CD4-positive, alpha-beta T cell treated with Interleukin-15 for 4 hours (primary cell): ENCODE data around the gene NIP7.

Experiments used
- DNase-seq: peaks from one replicate; pipeline ENCODE4 v3.0.0-alpha.2; 2020; ENCODE audit warnings: low spot score

NIP7 gene

GRCh38 chr16:69318911-69319289, 20.7 kb upstream of the NIP7 start:
- no peak for DNase-seq

GRCh38 chr16:69319381-69319780, 20.2 kb upstream of the NIP7 start:
- DNase-seq = no peak

- no peak for DNase-seq
Observed at GRCh38 chr16:69319826-69320739, 19.5 kb upstream of the NIP7 start.

DNA sequence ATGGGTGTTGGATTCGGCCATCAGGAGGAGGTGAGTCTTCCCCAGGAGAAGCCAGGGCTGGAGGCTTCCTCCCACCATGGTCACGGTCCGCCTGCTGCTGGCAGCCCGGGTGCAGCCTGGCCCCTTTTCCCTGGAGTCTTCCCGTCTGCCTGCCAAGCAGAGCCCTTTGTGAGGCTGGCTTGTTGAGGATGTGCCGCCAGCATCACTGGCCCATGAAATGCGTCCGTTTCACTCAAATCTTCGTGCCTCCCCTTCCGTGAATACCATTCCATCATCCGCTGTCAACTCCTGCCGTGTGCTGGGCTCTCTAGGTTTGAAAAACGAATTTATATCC, 18.9 kb upstream of the NIP7 start:
- no peak for DNase-seq

DNA sequence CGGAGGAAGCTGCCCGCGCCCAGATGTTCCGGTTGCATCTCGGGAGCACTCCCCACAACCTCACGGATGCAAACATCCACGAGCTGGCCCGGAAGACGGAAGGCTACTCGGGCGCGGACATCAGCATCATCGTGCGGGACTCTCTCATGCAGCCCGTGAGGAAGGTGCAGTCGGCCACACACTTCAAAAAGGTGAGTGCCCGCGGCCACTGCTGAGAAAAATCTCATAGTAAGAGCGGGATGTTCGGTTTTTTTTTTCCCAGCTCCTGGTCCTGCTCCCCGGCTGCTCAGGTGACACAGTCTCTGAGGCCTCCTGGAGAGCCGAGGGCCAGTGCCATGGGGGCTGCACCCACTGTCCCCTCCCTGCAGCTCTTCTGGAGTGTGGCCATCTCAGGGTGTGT, 18.5 kb upstream of the NIP7 start:
- DNase-seq = no peak

GRCh38 chr16:69322343-69322742, 17.2 kb upstream of the NIP7 start:
- no peak for DNase-seq

GRCh38 chr16:69323415-69323814, 16.2 kb upstream of the NIP7 start:
- DNase-seq = no peak

GRCh38 chr16:69324013-69324531, 15.5 kb upstream of the NIP7 start:
- DNase-seq = no peak

GRCh38 chr16:69324585-69325253, 14.9 kb upstream of the NIP7 start:
- DNase-seq = no peak

DNA sequence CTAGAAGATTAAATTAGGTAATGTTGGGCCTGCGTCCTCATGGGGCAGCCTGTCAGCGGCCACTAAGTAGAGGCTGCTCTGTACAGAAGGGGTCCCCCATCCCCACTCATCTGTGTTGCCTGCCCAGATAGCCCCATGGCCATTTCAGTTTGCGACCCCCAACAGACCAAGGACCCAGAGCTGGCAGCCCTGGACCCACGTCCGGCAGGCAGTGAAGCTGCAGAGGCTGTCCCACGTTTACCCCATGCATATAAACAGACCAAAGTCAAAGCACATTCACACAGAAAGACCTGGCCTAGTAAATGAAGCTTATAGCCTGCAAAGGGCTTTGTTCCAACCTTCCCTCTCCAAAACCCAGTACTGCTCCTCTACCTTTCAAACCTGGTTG, 13.8 kb upstream of the NIP7 start:
- DNase-seq = no peak

- no peak for DNase-seq
Observed at GRCh38 chr16:69326172-69326873, 13.2 kb upstream of the NIP7 start.

DNA sequence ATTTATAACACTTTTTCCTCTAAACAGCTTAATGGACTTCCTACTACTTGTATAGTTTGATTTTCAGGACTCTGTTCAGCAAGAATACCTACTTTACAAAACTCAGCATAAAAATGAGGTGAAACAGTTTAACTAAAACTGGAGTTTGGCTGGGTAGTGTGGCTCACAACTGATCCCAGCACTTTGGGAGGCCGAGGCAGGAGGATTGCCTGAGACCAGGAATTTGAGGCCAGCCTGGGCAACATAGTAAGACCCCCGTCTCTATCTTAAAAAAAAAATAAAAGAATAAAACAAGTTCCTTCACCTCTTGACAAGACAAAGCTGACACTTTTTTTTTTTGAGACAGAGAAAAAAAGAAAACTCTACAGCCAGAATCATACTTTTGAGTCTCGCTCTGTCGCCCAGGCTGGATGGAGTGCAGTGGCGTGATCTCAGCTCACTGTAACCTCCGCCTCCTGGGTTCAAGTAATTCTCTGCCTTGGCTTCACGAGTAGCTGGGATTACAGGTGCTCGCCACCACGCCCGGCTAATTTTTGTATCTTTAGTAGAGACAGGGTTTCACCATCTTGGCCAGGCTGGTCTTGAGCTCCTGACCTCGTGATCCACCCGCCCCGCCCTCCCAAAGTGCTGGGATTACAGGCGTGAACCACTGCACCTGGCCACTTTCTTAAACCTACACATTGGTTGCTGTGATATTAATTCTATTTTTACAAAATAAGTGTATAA, 11.8 kb upstream of the NIP7 start:
- no peak for DNase-seq

- no peak for DNase-seq
Observed at GRCh38 chr16:69328854-69329316, 10.7 kb upstream of the NIP7 start.

GRCh38 chr16:69329369-69330285, 9.9 kb upstream of the NIP7 start:
- peak; percentile 41 for DNase-seq

- peak; percentile 81 for DNase-seq
Observed at GRCh38 chr16:69330286-69331109, 9.1 kb upstream of the NIP7 start, which contains the start of gene PDF. Gene PDF (minus strand): TSS chr16:69330588. CDS start chr16:69330570, 18 bp downstream.

DNA sequence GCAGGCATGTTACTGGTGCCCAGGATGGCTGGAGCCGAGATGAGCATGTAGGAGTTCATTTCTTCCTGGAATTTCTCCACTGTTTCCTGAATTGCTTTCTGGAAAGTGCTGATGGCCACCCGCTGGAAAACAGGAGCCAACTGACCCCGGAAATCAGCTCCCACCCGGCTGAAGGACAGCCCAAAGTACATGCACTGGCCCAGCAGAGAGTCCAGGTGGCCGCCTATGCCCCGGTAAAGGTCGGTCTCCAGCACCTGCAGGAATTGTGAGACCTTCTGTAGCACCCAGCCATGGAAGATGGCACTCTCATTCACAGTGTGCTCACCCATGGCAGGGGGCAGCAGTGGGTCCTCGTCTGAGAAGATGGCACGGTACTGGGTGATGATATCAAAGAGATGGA, 4.9 kb upstream of the NIP7 start:
- no peak for DNase-seq

GRCh38 chr16:69338557-69339288, 849 bp upstream of the NIP7 start:
- DNase-seq = no peak

DNA sequence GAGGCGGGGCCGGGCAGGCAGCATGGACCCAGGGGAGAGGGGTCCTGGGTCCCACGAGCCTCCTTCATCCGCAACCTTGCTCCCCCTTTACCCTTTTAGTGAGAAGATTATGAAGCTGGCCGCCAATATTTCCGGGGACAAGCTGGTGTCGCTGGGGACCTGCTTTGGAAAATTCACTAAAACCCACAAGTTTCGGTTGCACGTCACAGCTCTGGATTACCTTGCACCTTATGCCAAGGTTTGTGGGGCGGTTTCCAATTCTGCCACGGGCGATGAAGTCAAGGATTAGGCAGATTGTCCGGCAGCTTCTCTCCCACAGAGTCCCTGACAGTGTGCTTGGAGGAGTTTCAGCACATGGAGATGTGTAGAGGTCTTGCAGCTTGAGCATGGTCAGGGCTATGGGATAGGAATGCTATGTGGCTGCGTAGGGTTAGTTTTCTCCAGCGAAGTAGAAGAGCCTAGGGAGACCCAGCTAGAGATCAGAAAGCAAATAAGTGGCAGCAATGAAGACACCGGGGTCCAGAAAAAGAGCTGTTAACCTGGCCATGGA, 598 bp downstream of the NIP7 start:
- DNase-seq = no peak

- no peak for DNase-seq
Observed at GRCh38 chr16:69344171-69344570, 4.6 kb downstream of the NIP7 start.
